ENCODE measurements around the gene DAAM2. TPM values are rescaled to one million over a fixed set of nuclear protein-coding genes. Genes with fewer than 3 reads are reported as not detected.
A peak's percentile ranks its signal among the peaks of the same experiment; 100 is the strongest.

Gene DAAM2
- total and polyA plus RNA-seq, 3 experiments from 2014 or later: not detected

DNA sequence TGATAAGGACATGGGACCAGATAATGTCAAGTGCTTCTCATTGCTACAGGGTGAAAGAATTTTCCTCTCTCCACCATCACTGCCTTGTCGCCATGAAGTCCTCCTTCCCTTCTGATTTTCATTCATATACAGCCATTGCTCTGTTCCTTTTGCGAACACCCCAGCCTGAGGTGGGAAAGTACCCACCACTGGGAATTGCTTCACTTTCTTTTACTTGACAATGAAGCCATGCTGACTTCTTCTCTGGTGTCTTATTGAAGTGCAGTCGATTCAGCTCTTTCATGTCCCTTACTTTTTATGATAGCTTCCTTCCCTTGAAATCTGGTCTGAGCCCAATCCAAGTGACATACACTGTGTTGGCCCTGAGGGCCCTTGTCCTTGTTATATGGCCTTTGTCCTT, 16.2 kb downstream of the DAAM2 start:
- Mint-ChIP-seq H3K4me1 (no peaks in the 10 kb centered on the region), H3K27ac (no peak overlapping the region), H3K36me3 (no peaks in the 10 kb centered on the region), H3K9me3 (no peaks in the 10 kb centered on the region), H3K27me3 (peaks cover 14 to 16% of the 10 kb centered on the region in 2 donors), H3K4me3 (no peak overlapping the region)
- POLR2A ChIA-PET: no interaction called here
- H3K27me3 ChIP-seq (ENCODE audit: insufficient read depth, low read length, poor library complexity, severe bottlenecking): no peaks in the 10 kb centered on the region
- DNase-seq: no peak
- no peaks in the 10 kb centered on the region for H3K9me3 ChIP-seq (ENCODE audit: low read length)
- H3K4me1 ChIP-seq (ENCODE audit: insufficient read depth, low read length): no peaks in the 10 kb centered on the region
- CTCF ChIA-PET: no interaction called here
- no peak overlapping the region for H3K4me3 ChIP-seq (ENCODE audit: low read length)
- no peaks in the 10 kb centered on the region for H3K36me3 ChIP-seq (ENCODE audit: insufficient read depth, low read length)
- H3K27ac ChIP-seq (ENCODE audit: low read depth, low read length): no peak overlapping the region

DNA sequence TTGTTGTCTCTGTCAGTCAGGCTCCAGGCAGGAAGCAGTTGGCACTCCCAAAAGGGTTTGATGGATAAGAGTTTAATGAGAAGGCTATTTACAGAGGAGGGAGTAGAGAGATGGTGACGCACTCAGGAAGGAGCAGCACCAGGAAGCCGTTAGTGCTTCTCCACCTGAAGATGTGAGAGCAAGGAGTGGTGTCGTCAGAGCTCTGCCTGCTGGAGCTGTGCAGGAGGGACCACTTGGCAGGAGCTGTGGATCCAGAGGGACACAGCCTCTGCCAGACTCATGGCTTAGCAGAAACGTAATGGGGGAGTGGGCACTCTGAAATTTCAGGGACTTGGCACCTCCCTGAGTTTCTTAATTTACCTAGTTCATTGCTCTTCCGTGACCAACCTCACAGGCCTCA, 16.8 kb downstream of the DAAM2 start:
- ChIA-PET POLR2A (no interaction called here), CTCF (no interaction called here)
- H3K27me3 ChIP-seq (ENCODE audit: insufficient read depth, low read length, poor library complexity, severe bottlenecking): no peaks in the 10 kb centered on the region
- H3K4me3 Mint-ChIP-seq: no peak overlapping the region
- no peaks in the 10 kb centered on the region for H3K4me1 Mint-ChIP-seq
- no peak overlapping the region for H3K27ac Mint-ChIP-seq
- H3K27ac ChIP-seq (ENCODE audit: low read depth, low read length): no peak overlapping the region
- no peaks in the 10 kb centered on the region for H3K9me3 ChIP-seq (ENCODE audit: low read length)
- H3K4me1 ChIP-seq (ENCODE audit: insufficient read depth, low read length): no peaks in the 10 kb centered on the region
- no peaks in the 10 kb centered on the region for H3K36me3 ChIP-seq (ENCODE audit: insufficient read depth, low read length)
- H3K36me3 Mint-ChIP-seq: no peaks in the 10 kb centered on the region
- no peaks in the 10 kb centered on the region for H3K9me3 Mint-ChIP-seq
- peaks cover 14 to 16% of the 10 kb centered on the region in 2 donors for H3K27me3 Mint-ChIP-seq
- no peak overlapping the region for H3K4me3 ChIP-seq (ENCODE audit: low read length)
- DNase-seq: no peak

DNA sequence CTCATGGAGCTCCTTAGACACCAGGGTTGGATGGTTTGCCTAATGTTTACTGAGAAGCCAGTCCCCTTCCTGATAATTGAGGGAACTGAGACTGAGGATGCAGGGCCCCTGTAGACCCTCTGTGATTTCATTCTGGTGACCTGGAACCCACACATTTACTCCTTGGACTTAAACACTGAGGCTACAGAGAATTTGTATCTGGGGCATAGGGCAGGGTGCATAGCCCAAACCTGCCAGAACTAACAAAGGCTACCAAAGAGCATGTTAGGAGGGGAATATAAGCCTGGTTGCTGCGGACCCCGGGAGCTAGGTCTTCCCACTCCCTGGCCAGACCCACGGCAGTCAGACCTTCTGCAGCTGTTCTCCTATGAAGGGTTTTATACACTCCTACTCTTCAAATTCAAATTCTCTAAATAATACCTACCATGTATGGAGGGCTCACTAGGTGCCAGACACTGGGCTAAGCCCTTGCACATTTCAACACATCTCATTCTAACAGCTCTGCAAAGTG, 19.7 kb downstream of the DAAM2 start:
- H3K36me3 ChIP-seq (ENCODE audit: insufficient read depth, low read length): no peaks in the 10 kb centered on the region
- no peak overlapping the region for H3K4me3 ChIP-seq (ENCODE audit: low read length)
- no peak overlapping the region for H3K27ac ChIP-seq (ENCODE audit: low read depth, low read length)
- H3K4me1 ChIP-seq (ENCODE audit: insufficient read depth, low read length): no peaks in the 10 kb centered on the region
- no peak overlapping the region for H3K4me3 Mint-ChIP-seq
- H3K9me3 Mint-ChIP-seq: no peaks in the 10 kb centered on the region
- no peak overlapping the region for H3K27ac Mint-ChIP-seq
- H3K27me3 Mint-ChIP-seq: peaks cover 2 to 9% of the 10 kb centered on the region in 2 donors
- H3K36me3 Mint-ChIP-seq: no peaks in the 10 kb centered on the region
- POLR2A ChIA-PET: no interaction called here
- H3K27me3 ChIP-seq (ENCODE audit: insufficient read depth, low read length, poor library complexity, severe bottlenecking): no peaks in the 10 kb centered on the region
- no peaks in the 10 kb centered on the region for H3K4me1 Mint-ChIP-seq
- CTCF ChIA-PET: no interaction called here
- DNase-seq: no peak
- H3K9me3 ChIP-seq (ENCODE audit: low read length): no peaks in the 10 kb centered on the region

DNA sequence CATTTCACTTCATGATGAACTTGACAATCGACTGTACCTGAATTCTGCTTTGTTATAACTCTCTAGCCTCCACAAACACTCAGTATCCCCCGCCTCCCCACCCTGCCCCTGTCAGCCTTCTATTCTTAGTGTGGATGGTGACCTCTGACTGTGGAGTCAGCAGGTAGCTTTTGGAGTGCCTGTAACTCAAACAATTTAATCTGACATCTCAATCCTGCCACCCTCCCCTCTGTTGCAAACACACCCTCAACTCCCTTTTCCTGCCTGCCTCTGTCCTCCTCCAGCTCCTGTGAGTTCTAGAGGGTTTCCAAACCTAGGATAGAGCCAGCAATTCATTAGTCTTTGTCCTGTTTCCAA, 20.3 kb downstream of the DAAM2 start:
- no peaks in the 10 kb centered on the region for H3K36me3 ChIP-seq (ENCODE audit: insufficient read depth, low read length)
- no peak overlapping the region for H3K4me3 ChIP-seq (ENCODE audit: low read length)
- no peaks in the 10 kb centered on the region for H3K9me3 ChIP-seq (ENCODE audit: low read length)
- POLR2A ChIA-PET: no interaction called here
- CTCF ChIA-PET: no interaction called here
- Mint-ChIP-seq H3K27me3 (peaks cover 2 to 8% of the 10 kb centered on the region in 2 donors), H3K4me3 (no peak overlapping the region), H3K4me1 (no peaks in the 10 kb centered on the region), H3K27ac (no peak overlapping the region), H3K36me3 (no peaks in the 10 kb centered on the region), H3K9me3 (no peaks in the 10 kb centered on the region)
- no peak overlapping the region for H3K27ac ChIP-seq (ENCODE audit: low read depth, low read length)
- H3K27me3 ChIP-seq (ENCODE audit: insufficient read depth, low read length, poor library complexity, severe bottlenecking): no peaks in the 10 kb centered on the region
- DNase-seq: no peak
- no peaks in the 10 kb centered on the region for H3K4me1 ChIP-seq (ENCODE audit: insufficient read depth, low read length)

DNA sequence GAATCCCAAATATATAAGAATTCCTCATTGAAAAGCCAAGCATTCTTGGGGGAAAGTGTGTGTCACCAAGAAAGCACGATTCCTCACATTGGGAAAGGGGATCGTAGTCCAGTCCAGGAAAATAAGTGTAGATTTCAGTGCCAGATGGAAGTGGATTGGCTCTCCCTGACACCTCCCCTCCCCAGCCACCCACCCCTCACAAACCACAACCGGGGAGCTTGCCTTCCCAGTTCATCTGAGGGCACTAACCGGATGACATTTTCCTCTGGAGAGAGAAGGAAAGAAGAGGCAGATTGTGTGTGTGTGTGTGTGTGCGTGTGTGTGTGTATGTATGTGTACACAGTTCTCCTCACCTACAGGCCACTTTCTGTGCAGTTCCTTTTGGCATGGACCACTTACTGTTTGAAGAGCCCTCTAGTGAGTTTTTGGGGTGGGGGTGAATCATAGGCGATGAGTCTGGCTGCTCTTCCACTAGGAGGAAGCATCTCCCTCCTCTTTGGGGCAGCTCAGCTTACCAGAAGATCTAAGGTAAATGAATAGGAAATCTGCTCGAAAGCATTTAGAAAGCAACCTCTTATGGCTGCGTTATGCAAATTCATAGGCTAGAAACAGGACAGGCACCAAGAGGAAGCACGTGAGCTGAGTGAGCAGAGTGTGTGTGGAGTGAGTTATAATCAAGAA, 20.8 kb downstream of the DAAM2 start:
- no peaks in the 10 kb centered on the region for H3K27me3 ChIP-seq (ENCODE audit: insufficient read depth, low read length, poor library complexity, severe bottlenecking)
- no peak overlapping the region for H3K27ac Mint-ChIP-seq
- POLR2A ChIA-PET: no interaction called here

DNA sequence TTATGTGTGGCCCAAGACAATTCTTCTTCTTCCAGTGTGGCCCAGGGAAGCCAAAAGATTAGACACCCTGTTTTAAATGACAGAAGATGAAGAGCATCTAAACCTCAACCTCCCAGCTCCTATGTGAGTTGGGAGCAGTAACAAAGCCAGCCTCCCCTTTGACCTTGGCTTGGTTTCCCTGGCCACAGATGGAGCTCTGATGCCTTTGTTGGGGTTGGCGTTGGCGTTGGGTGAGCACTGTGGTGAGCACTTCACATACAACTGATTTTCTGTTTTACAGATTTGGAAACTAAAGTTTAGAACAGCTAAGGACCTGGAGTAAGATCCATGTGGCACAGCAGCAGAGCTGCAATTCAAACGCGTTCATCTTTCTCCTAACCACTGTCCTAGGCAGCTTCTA, 22.1 kb downstream of the DAAM2 start:
- Histone ChIP-seq H3K36me3 (ENCODE audit: insufficient read depth, low read length) (no peaks in the 10 kb centered on the region), H3K4me3 (ENCODE audit: low read length) (no peak overlapping the region), H3K4me1 (ENCODE audit: insufficient read depth, low read length) (no peaks in the 10 kb centered on the region), H3K27ac (ENCODE audit: low read depth, low read length) (no peak overlapping the region), H3K27me3 (ENCODE audit: insufficient read depth, low read length, poor library complexity, severe bottlenecking) (no peaks in the 10 kb centered on the region), H3K9me3 (ENCODE audit: low read length) (no peaks in the 10 kb centered on the region)
- CTCF ChIA-PET: no interaction called here
- POLR2A ChIA-PET: no interaction called here
- H3K4me3 Mint-ChIP-seq: no peak overlapping the region
- DNase-seq: no peak
- peaks cover 3 to 7% of the 10 kb centered on the region in 2 donors for H3K27me3 Mint-ChIP-seq
- H3K9me3 Mint-ChIP-seq: no peaks in the 10 kb centered on the region
- no peak overlapping the region for H3K27ac Mint-ChIP-seq
- H3K36me3 Mint-ChIP-seq: no peaks in the 10 kb centered on the region
- no peaks in the 10 kb centered on the region for H3K4me1 Mint-ChIP-seq

More for the DNA sequence above, 20.8 kb downstream of the DAAM2 start:
- Histone ChIP-seq H3K4me1 (ENCODE audit: insufficient read depth, low read length) (no peaks in the 10 kb centered on the region), H3K4me3 (ENCODE audit: low read length) (no peak overlapping the region), H3K9me3 (ENCODE audit: low read length) (no peaks in the 10 kb centered on the region), H3K36me3 (ENCODE audit: insufficient read depth, low read length) (no peaks in the 10 kb centered on the region), H3K27ac (ENCODE audit: low read depth, low read length) (no peak overlapping the region)
- H3K27me3 Mint-ChIP-seq: peaks cover 2 to 8% of the 10 kb centered on the region in 2 donors
- no peak for DNase-seq
- no peaks in the 10 kb centered on the region for H3K9me3 Mint-ChIP-seq
- no peaks in the 10 kb centered on the region for H3K36me3 Mint-ChIP-seq
- CTCF ChIA-PET: no interaction called here
- no peaks in the 10 kb centered on the region for H3K4me1 Mint-ChIP-seq
- H3K4me3 Mint-ChIP-seq: no peak overlapping the region

DNA sequence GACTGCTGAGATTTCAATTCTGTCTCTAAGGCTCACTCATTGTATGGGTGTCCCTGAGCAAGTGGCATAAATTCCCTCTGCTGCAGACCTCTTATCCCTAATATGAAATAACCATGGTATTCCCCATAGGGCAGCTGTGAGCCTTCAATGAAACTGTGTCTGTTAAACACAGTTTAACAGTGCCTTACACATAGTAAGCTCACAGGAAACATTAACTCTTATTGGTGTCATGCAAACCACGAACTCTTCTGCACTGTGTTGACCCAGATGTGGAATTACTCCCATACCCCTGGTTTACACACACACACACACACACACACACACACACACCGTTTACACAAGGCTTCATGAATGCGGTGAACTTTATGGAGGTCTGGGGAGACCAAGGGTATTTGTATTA, 23.2 kb downstream of the DAAM2 start:
- Histone ChIP-seq H3K27me3 (ENCODE audit: insufficient read depth, low read length, poor library complexity, severe bottlenecking) (no peaks in the 10 kb centered on the region), H3K4me1 (ENCODE audit: insufficient read depth, low read length) (no peaks in the 10 kb centered on the region), H3K4me3 (ENCODE audit: low read length) (no peak overlapping the region), H3K9me3 (ENCODE audit: low read length) (no peaks in the 10 kb centered on the region), H3K27ac (ENCODE audit: low read depth, low read length) (no peak overlapping the region), H3K36me3 (ENCODE audit: insufficient read depth, low read length) (no peaks in the 10 kb centered on the region)
- peak overlapping the region in 1 of 8 donors; percentile 54 for H3K27ac Mint-ChIP-seq
- no peaks in the 10 kb centered on the region for H3K9me3 Mint-ChIP-seq
- H3K27me3 Mint-ChIP-seq: peaks cover 3 to 8% of the 10 kb centered on the region in 2 donors
- no peaks in the 10 kb centered on the region for H3K36me3 Mint-ChIP-seq
- H3K4me3 Mint-ChIP-seq: no peak overlapping the region
- ChIA-PET POLR2A (no interaction called here), CTCF (no interaction called here)
- H3K4me1 Mint-ChIP-seq: no peaks in the 10 kb centered on the region
- DNase-seq: no peak

DNA sequence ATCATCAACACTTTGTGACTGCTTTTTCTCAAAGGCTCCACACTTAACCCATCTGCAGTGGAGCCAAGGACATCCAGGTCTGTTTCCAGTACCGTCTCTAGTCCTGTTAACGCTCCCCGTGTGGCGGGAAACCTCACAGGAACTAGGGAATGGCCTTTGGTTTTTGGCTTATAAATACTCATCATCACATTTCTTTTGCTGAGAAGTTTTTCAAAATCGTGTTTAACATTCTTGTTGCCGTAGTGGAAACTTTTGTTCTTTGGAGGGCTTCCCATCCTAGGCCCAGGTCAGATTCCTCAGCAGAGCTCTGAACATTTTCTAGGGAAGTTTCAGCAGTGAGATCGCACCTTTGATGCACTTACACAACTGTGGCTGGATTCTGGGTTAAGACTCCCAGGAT, 24.6 kb downstream of the DAAM2 start:
- ChIA-PET POLR2A (no interaction called here), CTCF (no interaction called here)
- Mint-ChIP-seq H3K4me1 (no peaks in the 10 kb centered on the region), H3K27me3 (peaks cover 3 to 8% of the 10 kb centered on the region in 2 donors), H3K27ac (no peak overlapping the region), H3K4me3 (no peak overlapping the region), H3K9me3 (no peaks in the 10 kb centered on the region), H3K36me3 (no peaks in the 10 kb centered on the region)
- no peak overlapping the region for H3K27ac ChIP-seq (ENCODE audit: low read depth, low read length)
- H3K27me3 ChIP-seq (ENCODE audit: insufficient read depth, low read length, poor library complexity, severe bottlenecking): no peaks in the 10 kb centered on the region
- H3K4me3 ChIP-seq (ENCODE audit: low read length): no peak overlapping the region
- no peaks in the 10 kb centered on the region for H3K4me1 ChIP-seq (ENCODE audit: insufficient read depth, low read length)
- no peaks in the 10 kb centered on the region for H3K9me3 ChIP-seq (ENCODE audit: low read length)
- no peak for DNase-seq
- H3K36me3 ChIP-seq (ENCODE audit: insufficient read depth, low read length): no peaks in the 10 kb centered on the region

DNA sequence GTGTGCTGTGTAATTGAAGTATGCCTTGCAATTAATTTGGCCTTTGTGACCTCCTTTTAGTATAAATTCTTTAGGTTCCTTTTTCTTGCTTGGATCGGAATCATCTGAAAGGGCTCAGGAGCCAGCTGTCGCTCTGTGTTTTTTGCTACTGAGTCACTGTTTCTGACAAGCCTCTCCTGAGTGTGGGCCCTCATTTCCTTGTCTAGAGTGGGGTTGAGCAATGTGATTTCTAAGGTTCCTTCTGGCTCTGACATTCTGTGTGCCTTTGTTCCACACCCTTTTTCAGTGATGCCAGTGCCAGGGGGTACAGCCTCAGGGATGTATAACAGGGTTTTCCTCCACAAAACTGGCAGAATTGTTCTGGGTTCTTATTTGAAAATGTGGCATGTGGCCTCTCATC, 26.5 kb downstream of the DAAM2 start:
- Mint-ChIP-seq H3K9me3 (no peaks in the 10 kb centered on the region), H3K4me3 (no peak overlapping the region), H3K27ac (no peak overlapping the region), H3K27me3 (peaks cover 0 to 7% of the 10 kb centered on the region in 2 donors), H3K36me3 (no peaks in the 10 kb centered on the region), H3K4me1 (no peaks in the 10 kb centered on the region)
- H3K4me3 ChIP-seq (ENCODE audit: low read length): no peak overlapping the region
- ChIA-PET CTCF (no interaction called here), POLR2A (no interaction called here)
- no peaks in the 10 kb centered on the region for H3K4me1 ChIP-seq (ENCODE audit: insufficient read depth, low read length)
- H3K36me3 ChIP-seq (ENCODE audit: insufficient read depth, low read length): no peaks in the 10 kb centered on the region
- no peaks in the 10 kb centered on the region for H3K9me3 ChIP-seq (ENCODE audit: low read length)
- H3K27me3 ChIP-seq (ENCODE audit: insufficient read depth, low read length, poor library complexity, severe bottlenecking): no peaks in the 10 kb centered on the region
- DNase-seq: no peak
- no peak overlapping the region for H3K27ac ChIP-seq (ENCODE audit: low read depth, low read length)

Measured in CD8-positive, alpha-beta memory T cell (primary cell).